Kasumi-1 (cell line): ENCODE data around the gene TMEM258.
A peak's percentile ranks its signal among the peaks of the same experiment; 100 is the strongest.

Experiments used
- DNase-seq, 2 experiments: peaks; one replicate each; lab custom pipeline; 2025; lab: John Stamatoyannopoulos, UW

TMEM258 gene

DNA sequence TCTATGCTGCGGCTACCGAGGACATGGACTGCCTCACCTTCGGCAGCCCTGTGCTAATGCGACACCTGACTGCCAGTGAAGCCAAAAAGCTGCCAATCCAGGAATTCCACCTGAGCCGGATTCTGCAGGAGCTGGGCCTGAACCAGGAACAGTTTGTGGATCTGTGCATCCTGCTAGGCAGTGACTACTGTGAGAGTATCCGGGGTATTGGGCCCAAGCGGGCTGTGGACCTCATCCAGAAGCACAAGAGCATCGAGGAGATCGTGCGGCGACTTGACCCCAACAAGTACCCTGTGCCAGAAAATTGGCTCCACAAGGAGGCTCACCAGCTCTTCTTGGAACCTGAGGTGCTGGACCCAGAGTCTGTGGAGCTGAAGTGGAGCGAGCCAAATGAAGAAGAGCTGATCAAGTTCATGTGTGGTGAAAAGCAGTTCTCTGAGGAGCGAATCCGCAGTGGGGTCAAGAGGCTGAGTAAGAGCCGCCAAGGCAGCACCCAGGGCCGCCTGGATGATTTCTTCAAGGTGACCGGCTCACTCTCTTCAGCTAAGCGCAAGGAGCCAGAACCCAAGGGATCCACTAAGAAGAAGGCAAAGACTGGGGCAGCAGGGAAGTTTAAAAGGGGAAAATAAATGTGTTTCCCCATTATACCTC, 3.6 kb upstream of the TMEM258 start:
- DNase-seq = no peak

DNA sequence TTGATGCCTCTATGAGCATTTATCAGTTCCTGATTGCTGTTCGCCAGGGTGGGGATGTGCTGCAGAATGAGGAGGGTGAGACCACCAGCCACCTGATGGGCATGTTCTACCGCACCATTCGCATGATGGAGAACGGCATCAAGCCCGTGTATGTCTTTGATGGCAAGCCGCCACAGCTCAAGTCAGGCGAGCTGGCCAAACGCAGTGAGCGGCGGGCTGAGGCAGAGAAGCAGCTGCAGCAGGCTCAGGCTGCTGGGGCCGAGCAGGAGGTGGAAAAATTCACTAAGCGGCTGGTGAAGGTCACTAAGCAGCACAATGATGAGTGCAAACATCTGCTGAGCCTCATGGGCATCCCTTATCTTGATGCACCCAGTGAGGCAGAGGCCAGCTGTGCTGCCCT, 3.1 kb upstream of the TMEM258 start:
- no peak for DNase-seq

DNA sequence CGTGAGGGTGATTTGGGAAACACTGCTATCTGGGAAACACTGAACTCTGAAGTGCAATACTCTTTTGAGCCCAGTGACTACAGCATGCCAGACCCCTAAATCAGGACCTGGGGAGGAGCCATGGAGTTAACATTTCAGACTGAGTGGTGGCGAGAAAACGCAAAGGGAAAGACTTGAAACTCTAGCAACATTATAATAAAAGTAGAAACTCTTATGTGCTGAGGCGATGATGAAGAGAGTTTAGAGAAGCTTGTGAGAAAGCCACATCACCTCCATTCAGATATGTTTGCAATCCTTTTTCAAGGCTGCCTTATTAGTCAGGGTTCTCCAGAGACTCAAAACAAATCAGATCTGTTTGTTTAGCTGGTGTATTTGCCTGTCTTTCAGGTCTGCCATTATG, 2.2 kb upstream of the TMEM258 start:
- DNase-seq = no peak

GRCh38 chr11:61793829-61794204, 1.4 kb upstream of the TMEM258 start:
- no peak for DNase-seq

DNA sequence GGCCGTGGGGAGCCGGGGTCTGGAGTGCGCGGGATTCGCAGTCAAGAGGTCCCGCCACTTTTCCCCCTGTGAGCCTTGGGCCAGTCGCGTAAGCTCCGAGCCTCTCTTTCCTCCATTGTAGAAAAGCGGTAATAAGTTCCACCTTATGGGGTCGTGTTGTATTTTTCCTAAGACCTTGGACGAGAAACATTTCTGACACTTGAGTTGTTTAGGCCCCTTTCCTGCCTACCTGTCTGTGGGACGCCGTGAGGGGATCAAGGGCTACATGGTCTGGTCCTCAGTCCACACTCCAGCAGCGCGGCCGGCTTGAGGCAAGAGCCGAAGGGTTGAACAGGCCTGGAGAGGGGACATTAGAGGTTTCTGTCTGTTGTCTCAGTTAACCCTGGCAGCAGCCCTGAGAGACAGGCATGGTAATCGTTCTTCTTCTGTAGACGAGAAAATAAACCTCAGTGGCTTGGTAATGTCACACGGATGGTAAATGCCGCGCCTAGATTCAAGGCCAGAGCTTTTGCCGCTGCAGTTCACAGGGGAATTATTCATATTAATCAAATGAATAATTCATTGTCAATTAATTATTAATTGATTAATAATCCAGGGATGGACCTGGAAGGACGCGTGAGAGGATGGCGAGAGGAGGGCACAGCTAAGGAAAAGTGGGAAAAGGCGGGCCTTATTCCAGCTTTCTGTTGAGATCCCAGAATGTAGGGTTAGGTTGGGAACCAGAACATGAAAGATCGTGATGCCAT, 857 bp upstream of the TMEM258 start:
- peak in 1 of 2 experiments; percentile 62 for DNase-seq

DNA sequence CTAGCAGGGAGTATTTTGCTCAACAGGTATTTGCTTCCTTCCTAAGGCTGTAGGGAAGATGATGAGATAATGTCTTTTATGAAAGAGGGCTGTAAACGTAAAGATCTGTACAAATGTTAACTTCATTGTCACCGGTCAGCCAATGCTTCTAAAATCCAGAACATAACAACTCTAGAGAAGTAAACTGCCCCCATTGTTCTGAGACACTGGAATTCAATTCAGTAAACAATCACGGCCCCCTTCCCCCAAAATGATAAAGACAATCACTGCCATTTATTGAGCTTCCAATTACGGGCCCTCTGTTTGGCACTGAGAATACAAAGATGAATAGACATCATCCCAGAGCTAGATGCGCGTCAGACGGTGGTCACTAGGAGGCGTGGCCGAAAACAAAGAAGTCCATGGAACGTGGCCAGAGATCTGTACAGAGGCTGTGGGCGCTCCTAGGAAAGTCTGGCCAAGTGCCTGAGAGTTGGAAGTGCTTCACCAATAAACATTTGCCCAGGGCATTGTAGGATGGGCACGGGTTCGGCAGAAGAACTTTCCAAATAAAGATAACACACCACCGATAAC, 576 bp downstream of the TMEM258 start:
- DNase-seq = peak; percentile 48 to 56

DNA sequence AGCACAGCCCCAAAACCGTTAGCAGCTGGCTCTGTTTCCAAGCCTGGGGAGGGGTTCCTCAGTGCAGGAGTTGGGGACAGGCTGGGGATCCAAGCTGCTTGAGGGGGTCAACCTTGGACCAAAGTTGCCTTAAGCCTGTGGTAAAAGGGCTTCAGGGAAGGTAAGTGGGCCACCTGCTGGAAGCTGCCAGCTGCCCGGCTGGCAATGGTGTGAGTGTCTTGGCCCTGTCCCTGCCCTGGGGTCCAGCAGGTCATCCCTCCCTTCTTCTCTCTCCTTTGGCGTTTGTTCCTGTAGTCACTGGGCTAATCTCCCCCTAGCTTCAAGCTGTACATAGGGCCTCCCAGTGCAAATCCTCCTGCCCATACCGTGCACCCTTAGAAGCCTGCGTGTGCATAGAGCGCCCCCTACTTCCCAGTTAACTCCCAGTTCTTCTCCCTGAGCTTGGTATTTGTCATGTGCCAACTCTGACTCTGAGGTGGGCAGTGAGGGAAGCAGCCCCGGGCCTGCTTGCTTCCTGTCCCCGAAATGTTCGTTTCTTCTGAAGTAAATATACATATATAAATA, 4.4 kb downstream of the TMEM258 start:
- DNase-seq = peak; percentile 69 to 77

GRCh38 chr11:61785837-61786402, 6.5 kb downstream of the TMEM258 start:
- no peak for DNase-seq

GRCh38 chr11:61784506-61784805, 7.9 kb downstream of the TMEM258 start:
- DNase-seq = no peak

DNA sequence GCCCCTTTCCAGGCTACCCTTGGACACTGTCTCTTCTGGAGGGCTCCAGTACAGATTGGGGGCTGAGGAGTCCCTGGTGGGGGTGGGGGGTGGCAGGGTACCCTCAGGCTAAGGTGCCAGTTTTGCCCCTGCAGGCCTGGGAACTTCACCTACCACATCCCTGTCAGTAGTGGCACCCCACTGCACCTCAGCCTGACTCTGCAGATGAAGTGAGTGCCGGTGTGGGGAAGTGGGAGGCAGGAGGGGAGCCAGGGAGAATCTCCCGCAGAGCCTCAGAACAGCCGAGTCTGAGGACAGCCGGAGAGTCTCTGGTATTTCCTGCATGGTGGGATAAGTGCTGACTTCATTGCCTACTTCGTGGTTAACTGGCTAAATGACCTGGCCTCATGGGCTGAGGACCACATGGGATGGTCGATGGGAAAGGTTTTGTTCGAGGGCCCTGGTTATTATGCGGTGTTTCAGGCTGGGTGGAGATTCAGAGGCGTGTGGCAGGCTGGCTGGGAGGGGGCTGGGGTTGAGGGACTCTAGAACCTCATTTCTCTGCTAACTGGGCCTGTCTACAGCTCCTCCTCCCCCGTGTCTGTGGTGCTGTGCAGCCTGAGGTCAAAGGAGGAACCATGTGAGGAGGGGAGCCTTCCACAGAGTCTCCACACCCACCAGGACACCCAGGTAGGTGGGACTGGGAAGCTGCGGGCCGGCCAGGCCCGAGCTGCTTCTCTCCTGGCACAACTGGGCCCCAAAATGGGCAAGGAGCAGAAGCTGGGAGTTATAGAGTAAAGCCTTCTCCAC, 8.5 kb downstream of the TMEM258 start:
- no peak for DNase-seq

- DNase-seq = no peak
These were observed 9.6 kb downstream of the TMEM258 start for GRCh38 chr11:61782841-61783240.

- DNase-seq = no peak
These were observed 10.1 kb downstream of the TMEM258 start for GRCh38 chr11:61782299-61782698.

DNA sequence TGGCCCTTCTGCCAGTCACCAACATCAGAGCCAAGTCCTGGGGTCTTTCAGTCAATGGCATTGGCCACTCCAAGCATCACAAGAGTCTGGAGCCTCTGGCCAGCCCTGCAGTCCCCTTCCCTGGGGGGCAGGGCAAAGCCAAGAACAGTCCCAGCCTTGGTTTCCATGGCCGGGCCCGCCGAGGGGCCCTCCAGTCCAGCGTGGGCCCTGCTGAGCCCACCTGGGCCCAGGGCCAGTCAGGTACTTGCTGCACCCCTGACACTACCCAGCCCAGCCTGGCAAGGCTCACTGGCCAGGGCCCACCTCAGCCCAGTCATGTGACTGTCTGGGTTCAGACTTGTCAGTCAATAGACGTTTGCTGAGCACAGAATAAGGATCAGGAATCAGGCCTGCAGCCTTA, 10.8 kb downstream of the TMEM258 start:
- no peak for DNase-seq

DNA sequence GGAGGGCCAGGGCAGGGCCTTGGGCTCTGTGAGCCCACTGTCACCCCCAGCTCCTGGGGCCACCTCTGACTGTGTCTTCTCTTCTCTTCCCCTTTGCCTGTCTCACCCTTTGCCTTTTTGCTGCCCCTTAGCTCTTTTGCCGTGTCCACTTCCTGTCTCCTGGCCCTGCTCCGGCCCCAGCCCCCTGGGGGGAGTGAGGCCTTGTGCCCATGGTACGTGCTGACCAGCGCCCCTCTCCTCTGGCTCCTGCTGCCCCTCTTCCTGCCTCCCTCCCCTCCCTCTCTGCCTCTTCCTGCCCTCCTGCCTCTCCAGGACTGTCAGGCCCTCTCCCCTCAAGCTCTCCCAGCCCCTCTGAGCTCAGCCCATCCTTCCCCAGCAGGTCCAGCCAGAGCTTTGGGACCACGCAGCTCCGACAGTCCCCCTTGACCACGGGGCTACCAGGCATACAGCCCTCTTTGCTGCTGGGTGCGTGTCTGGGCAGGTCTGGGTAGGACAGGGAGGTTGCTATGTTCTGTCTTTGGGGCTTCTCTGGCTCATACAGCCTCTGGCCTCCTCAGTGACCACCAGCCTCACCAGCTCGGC, 11.7 kb downstream of the TMEM258 start:
- no peak for DNase-seq

DNA sequence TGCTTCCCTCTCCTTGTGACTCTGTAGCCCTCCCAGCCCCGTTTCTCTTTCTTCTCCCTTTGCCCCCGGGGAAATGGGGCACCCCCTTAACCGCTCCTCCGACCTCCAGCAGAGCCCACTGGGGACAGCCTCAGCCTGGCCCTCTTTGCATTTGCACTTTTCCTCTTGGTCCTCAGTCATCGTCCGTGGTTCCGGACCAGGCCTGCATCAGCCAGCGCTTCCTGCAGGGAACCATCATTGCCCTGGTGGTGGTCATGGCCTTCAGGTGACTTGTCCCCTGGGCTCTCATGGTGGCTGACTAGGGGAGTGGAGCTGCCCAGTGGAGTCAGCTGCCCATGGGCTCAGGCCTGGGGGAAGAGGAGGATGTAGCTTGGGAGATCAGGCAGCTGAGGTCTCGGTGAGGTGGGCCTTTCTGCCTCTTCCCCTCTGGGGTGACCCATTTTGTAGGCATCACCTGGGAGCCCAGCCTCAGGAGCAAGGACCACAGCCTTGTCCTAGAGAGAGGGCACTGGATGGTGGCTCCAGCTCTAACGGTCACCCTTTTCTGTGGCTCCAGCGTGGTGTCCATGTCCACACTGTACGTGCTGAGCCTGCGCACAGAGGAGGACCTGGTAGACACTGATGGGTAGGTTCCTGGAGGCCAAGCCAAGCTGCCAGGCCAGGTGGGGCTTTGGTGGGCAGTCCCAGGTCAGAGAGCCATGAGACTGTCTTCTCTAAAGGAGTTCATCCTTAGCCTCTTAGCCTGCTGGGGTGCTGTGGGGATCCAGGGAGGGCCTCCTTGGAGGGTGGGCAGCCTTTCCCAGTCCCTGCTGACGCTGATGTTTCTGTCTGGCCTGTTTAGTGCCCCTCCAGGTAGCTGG, 12.5 kb downstream of the TMEM258 start:
- no peak for DNase-seq

DNA sequence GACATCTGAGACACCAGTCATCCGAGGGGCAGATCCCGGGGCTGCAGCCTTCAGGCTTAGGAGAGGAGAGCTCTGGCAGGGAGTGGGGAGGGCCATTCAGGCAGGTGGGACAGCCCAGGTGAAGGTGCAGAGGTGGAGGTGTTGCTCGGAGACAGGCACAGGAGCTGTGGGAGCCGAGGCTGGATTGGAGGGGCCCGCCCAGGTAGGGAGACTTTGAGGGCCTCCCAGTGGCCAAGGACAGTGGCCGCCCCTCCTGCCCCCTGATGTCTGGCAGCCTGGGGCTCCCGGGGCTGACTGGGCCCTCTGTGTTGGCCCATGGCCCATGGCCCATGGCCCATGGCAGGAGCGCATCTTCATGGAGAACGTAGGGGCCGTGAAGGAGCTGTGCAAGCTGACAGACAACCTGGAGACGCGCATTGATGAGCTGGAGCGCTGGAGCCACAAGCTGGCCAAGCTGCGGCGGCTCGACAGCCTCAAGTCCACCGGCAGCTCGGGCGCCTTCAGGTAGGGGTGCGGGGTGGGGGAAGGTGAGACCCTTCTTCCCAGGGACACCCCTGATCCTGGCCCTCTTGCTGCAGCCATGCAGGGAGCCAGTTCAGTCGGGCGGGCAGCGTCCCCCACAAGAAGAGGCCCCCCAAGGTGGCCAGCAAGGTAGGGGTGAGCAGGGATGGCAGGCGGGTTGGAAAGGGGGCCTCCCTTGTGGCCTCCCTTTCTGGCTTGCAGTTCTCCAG, 13.3 kb downstream of the TMEM258 start:
- no peak for DNase-seq

GRCh38 chr11:61778357-61778886, 14.0 kb downstream of the TMEM258 start:
- no peak for DNase-seq

DNA sequence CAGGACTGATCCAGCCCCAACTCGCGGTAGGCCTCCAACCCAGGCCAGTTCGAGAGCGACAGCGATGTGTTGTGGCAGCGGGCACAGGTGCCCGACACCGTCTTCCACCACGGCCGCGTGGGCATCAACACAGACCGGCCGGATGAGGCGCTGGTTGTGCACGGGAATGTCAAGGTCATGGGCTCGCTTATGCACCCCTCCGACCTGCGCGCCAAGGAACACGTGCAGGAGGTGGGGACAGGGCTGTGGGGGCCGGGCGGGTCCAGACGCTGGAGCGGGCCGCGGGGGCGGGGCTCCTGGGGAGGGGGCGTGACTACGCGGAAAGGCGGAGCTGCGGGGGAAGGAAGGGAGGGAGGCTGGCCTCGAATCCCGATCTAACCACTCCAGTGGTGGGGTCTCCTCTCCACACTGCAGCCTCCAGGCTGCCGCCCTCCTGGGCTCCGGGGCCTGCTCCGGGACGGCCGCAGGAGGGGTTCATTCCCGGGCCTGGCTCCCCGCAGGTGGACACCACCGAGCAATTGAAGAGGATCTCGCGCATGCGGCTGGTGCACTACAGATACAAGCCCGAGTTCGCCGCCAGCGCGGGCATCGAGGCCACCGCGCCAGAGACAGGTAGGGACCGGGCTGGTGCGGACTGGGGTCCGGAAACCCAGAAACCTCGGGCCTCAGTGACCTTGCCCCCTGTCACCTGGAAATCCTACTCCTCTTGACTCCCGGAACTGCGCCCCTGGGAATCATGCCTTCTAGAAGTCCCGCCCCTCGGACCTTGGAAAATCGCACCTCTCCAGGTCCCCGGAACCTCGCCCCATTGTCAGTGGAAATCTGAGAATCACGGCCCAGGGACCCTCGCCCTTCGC, 14.9 kb downstream of the TMEM258 start:
- no peak for DNase-seq

DNA sequence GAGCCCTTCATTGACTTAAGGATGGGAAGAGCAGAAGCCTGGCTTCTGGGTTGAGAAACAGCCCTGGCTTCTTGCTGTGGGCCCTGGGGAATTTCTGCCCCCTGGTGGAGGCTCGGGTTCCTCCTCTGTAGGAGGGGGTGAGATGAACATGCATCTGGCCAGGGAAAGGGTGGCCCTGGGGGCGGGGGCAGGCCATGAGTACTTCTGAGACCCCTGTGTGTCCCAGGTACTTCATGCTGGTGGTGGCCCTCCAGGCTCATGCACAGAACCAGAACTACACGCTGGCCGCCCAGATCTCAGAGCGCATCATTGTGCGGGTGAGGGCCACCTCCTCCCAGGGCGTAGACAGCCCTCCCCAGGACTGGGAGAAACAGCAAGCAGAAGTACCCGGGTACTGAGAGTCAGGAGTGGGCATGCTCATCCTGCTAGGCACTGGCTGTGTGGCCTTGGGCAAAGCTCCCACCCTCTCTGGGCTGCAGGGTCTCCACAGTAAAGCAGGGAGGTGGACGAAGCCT, 15.8 kb downstream of the TMEM258 start:
- DNase-seq = peak; percentile 51 to 58
